Measurements from ENCODE around the gene INPP5D.

DNA sequence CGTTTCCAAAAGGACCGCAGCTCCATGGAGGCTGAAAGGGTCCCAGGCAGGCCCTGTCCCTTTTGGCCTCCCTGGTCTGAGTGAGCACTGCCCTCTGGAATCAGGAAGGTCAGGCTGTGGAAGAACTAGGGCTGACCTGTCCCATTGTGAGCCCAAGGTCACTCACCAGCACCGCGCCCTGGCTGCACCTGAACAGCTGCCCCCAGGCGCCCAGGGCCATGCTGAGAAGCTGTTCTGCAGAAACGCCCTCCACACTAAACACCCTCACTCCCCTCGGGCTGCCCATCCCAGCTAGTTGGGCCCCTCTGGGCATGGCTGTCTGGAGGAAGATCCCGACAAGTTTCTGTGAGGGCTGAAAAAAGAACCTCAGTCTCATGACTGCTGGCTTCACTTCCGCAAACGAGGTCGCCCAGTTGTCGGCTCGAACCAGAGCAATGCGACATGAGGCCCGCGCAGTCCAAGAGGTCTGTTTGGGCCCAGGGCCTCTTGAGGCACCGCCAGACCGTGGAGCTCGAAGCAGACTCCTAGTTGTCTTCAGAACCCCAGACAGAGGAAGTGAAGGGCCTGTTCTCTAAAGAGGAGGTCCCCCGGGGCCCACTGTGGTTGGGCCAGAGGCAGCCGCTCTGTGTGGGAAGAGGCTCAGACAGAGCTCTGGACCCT is 64.4 kb downstream of the INPP5D start:
- no peak for TF ChIP-seq ATF1 (CRISPR knock-in tag; IDR thresholded peaks at IDR 0.05)
- TF ChIP-seq KAT8 (CRISPR knock-in tag; IDR thresholded peaks at IDR 0.05): no peak
- TF ChIP-seq SP1 (IDR thresholded peaks at IDR 0.05): no peak
- no peak for TF ChIP-seq SP1 (CRISPR knock-in tag; IDR thresholded peaks at IDR 0.05)
- TF ChIP-seq SOX13 (IDR thresholded peaks at IDR 0.05): no peak
- no peak for TF ChIP-seq SOX13 (CRISPR knock-in tag; conservative IDR thresholded peaks at IDR 0.05 in 1 of 2, IDR thresholded peaks at IDR 0.05 in 1 of 2)
- no peak for TF ChIP-seq JUN (CRISPR knock-in tag; IDR thresholded peaks at IDR 0.05)
- no peak for TF ChIP-seq NR3C1 (CRISPR knock-in tag; IDR thresholded peaks at IDR 0.05)
- no peak for TF ChIP-seq RBM39 (IDR thresholded peaks at IDR 0.05; ENCODE audit: low read depth, low read length, poor library complexity, severe bottlenecking)
- no peak for TF ChIP-seq MED13 (CRISPR knock-in tag; IDR thresholded peaks at IDR 0.05)
- no peak for TF ChIP-seq HNRNPLL (IDR thresholded peaks at IDR 0.05; ENCODE audit: low read depth, low read length, poor library complexity, severe bottlenecking)
- no peak for TF ChIP-seq ZNF780A (CRISPR knock-in tag; IDR thresholded peaks at IDR 0.05)
- TF ChIP-seq ZNF326 (CRISPR knock-in tag; IDR thresholded peaks at IDR 0.05; ENCODE audit: borderline replicate concordance): no peak
- TF ChIP-seq SETDB1 (CRISPR knock-in tag; IDR thresholded peaks at IDR 0.05; ENCODE audit: borderline replicate concordance): no peak
